BLaER1 treated with 17β-estradiol and CSF1 and Interleukin-3, amounts not matched to agents 10 nM and 100 nM (cell line): ENCODE results near the gene ZFYVE28.
A peak's percentile ranks its signal among the peaks of the same experiment; 100 is the strongest.

Experiments
- H3K27ac ChIP-seq, 11 experiments: shearing (Covaris generic); formaldehyde crosslinking; 2 replicates each; pipeline ENCODE4 v1.8.1; 2022
- H3K27me3 ChIP-seq, 11 experiments: shearing (Covaris generic); formaldehyde crosslinking; 2 replicates each; pipeline ENCODE4 v1.8.1; 2022
- H3K36me3 ChIP-seq, 11 experiments: shearing (Covaris generic); formaldehyde crosslinking; 2 replicates each; pipeline ENCODE4 v1.8.1; 2022
- H3K4me1 ChIP-seq, 10 experiments: shearing (Covaris generic); formaldehyde crosslinking; 2 replicates each; pipeline ENCODE4 v1.8.1; 2022
- H3K4me2 ChIP-seq, 11 experiments: shearing (Covaris generic); formaldehyde crosslinking; 2 replicates each; pipeline ENCODE4 v1.8.1; 2022
- H3K4me3 ChIP-seq, 10 experiments: shearing (Covaris generic); formaldehyde crosslinking; 2 replicates each; pipeline ENCODE4 v1.8.1; 2022
- H3K9ac ChIP-seq, 11 experiments: shearing (Covaris generic); formaldehyde crosslinking; 2 replicates each; pipeline ENCODE4 v1.8.1; 2022
- H3K9me3 ChIP-seq, 11 experiments: shearing (Covaris generic); formaldehyde crosslinking; replicated peaks in 1 of 11; 2 replicates each; pipeline ENCODE4 v1.8.1; 2022
- H4K20me1 ChIP-seq, 11 experiments: shearing (Covaris generic); formaldehyde crosslinking; 2 replicates each; pipeline ENCODE4 v1.8.1; 2022
- Cebpa-rat ChIP-seq, 11 experiments: shearing (Covaris generic); IDR thresholded peaks; 2 replicates each; pipeline ENCODE4 v1.8.1; 2022

The ZFYVE28 gene

GRCh38 chr4:2248044-2248780, 170.2 kb downstream of the ZFYVE28 start:
- Histone ChIP-seq H3K9me3 (no peaks in the 10 kb centered on the region), H3K4me1 (peaks cover 27 to 41% (median 34%) of the 10 kb centered on the region in 10 experiments), H3K4me3 (no peak overlapping the region), H3K27me3 (no peaks in the 10 kb centered on the region), H3K9ac (peak overlapping the region in 2 of 11 experiments; percentile 5 to 17; a peak in 1 of 22 replicates), H4K20me1 (peaks cover 4 to 68% (median 25%) of the 10 kb centered on the region in 11 experiments; a peak in 17 of 22 replicates), H3K27ac (no peak overlapping the region), H3K4me2 (no peak overlapping the region), H3K36me3 (peaks cover 20 to 63% (median 53%) of the 10 kb centered on the region in 11 experiments; a peak in 21 of 22 replicates)
- TF ChIP-seq Cebpa-rat (IDR thresholded peaks at IDR 0.05): no peak

GRCh38 chr4:2247128-2248043, 171.1 kb downstream of the ZFYVE28 start:
- peak overlapping the region in 2 of 11 experiments; percentile 79 to 91; a peak in 2 of 22 replicates for H3K4me2 ChIP-seq
- peaks cover 19 to 57% (median 48%) of the 10 kb centered on the region in 11 experiments; a peak in 21 of 22 replicates for H3K36me3 ChIP-seq
- no peak for TF ChIP-seq Cebpa-rat (IDR thresholded peaks at IDR 0.05)
- no peak overlapping the region for H3K4me3 ChIP-seq
- H4K20me1 ChIP-seq: peaks cover 0 to 63% (median 20%) of the 10 kb centered on the region in 11 experiments; a peak in 15 of 22 replicates
- no peak overlapping the region for H3K9ac ChIP-seq
- no peak overlapping the region for H3K27ac ChIP-seq
- H3K27me3 ChIP-seq: no peaks in the 10 kb centered on the region
- H3K9me3 ChIP-seq: no peaks in the 10 kb centered on the region
- H3K4me1 ChIP-seq: peaks cover 30 to 48% (median 38%) of the 10 kb centered on the region in 10 experiments

GRCh38 chr4:2246384-2247127, 171.9 kb downstream of the ZFYVE28 start:
- Histone ChIP-seq H3K9me3 (no peaks in the 10 kb centered on the region), H3K27me3 (no peaks in the 10 kb centered on the region), H4K20me1 (peaks cover 0 to 58% (median 20%) of the 10 kb centered on the region in 11 experiments; a peak in 17 of 22 replicates), H3K36me3 (peaks cover 18 to 48% (median 42%) of the 10 kb centered on the region in 11 experiments; a peak in 21 of 22 replicates), H3K9ac (peak overlapping the region in 3 of 11 experiments; percentile 14 to 75 (median 70); a peak in 2 of 22 replicates), H3K4me2 (peak overlapping the region in 5 of 11 experiments; percentile 68 to 91 (median 80); a peak in 9 of 22 replicates), H3K27ac (0 out of 22 replicates have a peak overlapping the region, but pooled peaks of 1 of the 11 experiments have one; percentile 80), H3K4me1 (peaks cover 30 to 50% (median 40%) of the 10 kb centered on the region in 10 experiments), H3K4me3 (no peak overlapping the region)
- TF ChIP-seq Cebpa-rat (IDR thresholded peaks at IDR 0.05): no peak

GRCh38 chr4:2245787-2246275, 172.6 kb downstream of the ZFYVE28 start:
- no peaks in the 10 kb centered on the region for H3K27me3 ChIP-seq
- no peak overlapping the region for H3K4me3 ChIP-seq
- peaks cover 33 to 50% (median 41%) of the 10 kb centered on the region in 10 experiments for H3K4me1 ChIP-seq
- peak overlapping the region in 9 of 11 experiments; percentile 36 to 91 (median 79); a peak in 11 of 22 replicates for H3K4me2 ChIP-seq
- H3K9me3 ChIP-seq: no peaks in the 10 kb centered on the region
- peak overlapping the region in 4 of 11 experiments; percentile 2 to 80 (median 75); a peak in 4 of 22 replicates for H3K27ac ChIP-seq
- H4K20me1 ChIP-seq: peaks cover 4 to 58% (median 24%) of the 10 kb centered on the region in 11 experiments; a peak in 18 of 22 replicates
- peaks cover 13 to 41% (median 34%) of the 10 kb centered on the region in 11 experiments; a peak in 21 of 22 replicates for H3K36me3 ChIP-seq
- peak overlapping the region in 3 of 11 experiments; percentile 25 to 75 (median 70); a peak in 4 of 22 replicates for H3K9ac ChIP-seq
- no peak for TF ChIP-seq Cebpa-rat (IDR thresholded peaks at IDR 0.05)

- Histone ChIP-seq H3K4me1 (peaks cover 39 to 56% (median 46%) of the 10 kb centered on the region in 10 experiments), H3K4me2 (peak overlapping the region in 10 of 11 experiments; percentile 36 to 91 (median 80); a peak in 17 of 22 replicates), H3K36me3 (peaks cover 7 to 35% (median 28%) of the 10 kb centered on the region in 11 experiments; a peak in 21 of 22 replicates), H3K27me3 (no peaks in the 10 kb centered on the region), H3K4me3 (no peak overlapping the region), H3K9ac (peak overlapping the region in 7 of 11 experiments; percentile 4 to 75 (median 61); a peak in 8 of 22 replicates), H3K27ac (peak overlapping the region in 6 of 11 experiments; percentile 2 to 80 (median 46); a peak in 7 of 22 replicates), H4K20me1 (peaks cover 10 to 58% (median 24%) of the 10 kb centered on the region in 11 experiments; a peak in 20 of 22 replicates), H3K9me3 (no peaks in the 10 kb centered on the region)
- TF ChIP-seq Cebpa-rat (IDR thresholded peaks at IDR 0.05): no peak
Measured at GRCh38 chr4:2245057-2245786, 173.2 kb downstream of the ZFYVE28 start.

GRCh38 chr4:2243681-2244380, 174.6 kb downstream of the ZFYVE28 start:
- H3K9ac ChIP-seq: peak overlapping the region in 10 of 11 experiments; percentile 5 to 75 (median 52); a peak in 18 of 22 replicates
- peaks cover 3 to 31% (median 17%) of the 10 kb centered on the region in 11 experiments; a peak in 17 of 22 replicates for H3K36me3 ChIP-seq
- H3K9me3 ChIP-seq: no peaks in the 10 kb centered on the region
- peak overlapping the region in 6 of 10 experiments; percentile 17 to 50 (median 34); a peak in 9 of 20 replicates for H3K4me3 ChIP-seq
- H3K27ac ChIP-seq: peak overlapping the region in 9 of 11 experiments; percentile 6 to 80 (median 61); a peak in 14 of 22 replicates
- peaks cover 53 to 70% (median 59%) of the 10 kb centered on the region in 10 experiments for H3K4me1 ChIP-seq
- H4K20me1 ChIP-seq: peaks cover 24 to 58% (median 31%) of the 10 kb centered on the region in 11 experiments; a peak in 20 of 22 replicates
- TF ChIP-seq Cebpa-rat (IDR thresholded peaks at IDR 0.05): no peak
- H3K27me3 ChIP-seq: no peaks in the 10 kb centered on the region
- peak overlapping the region; percentile 66 to 91 (median 79) for H3K4me2 ChIP-seq
